ENCODE results near the gene MS4A6A.

DNA sequence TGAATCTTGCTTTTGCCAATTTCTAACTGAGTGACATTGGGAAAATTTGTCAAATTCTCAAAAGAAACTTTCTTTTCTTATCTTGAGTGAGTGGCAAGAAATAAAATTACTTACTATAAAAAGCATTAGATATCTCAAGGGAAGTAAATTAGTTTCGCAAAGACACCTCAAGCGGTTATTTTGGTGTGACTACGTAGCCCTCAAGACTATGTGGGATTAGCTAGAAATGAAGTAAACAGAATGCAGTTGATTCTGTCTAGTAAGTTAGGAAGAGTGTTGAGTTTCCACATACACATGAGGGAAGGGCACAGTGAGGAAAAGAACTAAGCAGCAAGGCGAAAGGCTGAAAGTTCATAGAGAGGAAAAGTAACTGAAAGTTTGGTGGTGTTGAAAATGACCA is 28.3 kb upstream of the MS4A6A start:
- TF ChIP-seq YY1 (IDR thresholded peaks at IDR 0.05; ENCODE audit: insufficient read depth, insufficient read length) (no peak), ZNF274 (IDR thresholded peaks at IDR 0.05; ENCODE audit: low read depth, low read length) (no peak), SUZ12 (IDR thresholded peaks at IDR 0.05; ENCODE audit: extremely low read depth, insufficient read depth, insufficient read length) (no peak)
